IMR-90 (cell line): ENCODE results near the gene INSYN1. TPM values are rescaled to one million over a fixed set of nuclear protein-coding genes. Genes with fewer than 3 reads are reported as not detected.

ENCODE experiments used
- ATAC-seq: fragments of 200-7000 bp; cut with Tn5 transposase; 2 replicates; pipeline ENCODE4 v1.9.1; 2020; ENCODE audit warnings: low read depth, mild to moderate bottlenecking, moderate library complexity
- BruUV-seq: library from RNA; stranded (reverse); fragments of 400-500 nt; replicated peaks from 2 replicates; lab custom pipeline; 2021; lab: Mats Ljungman, UMichigan
- CTCF ChIA-PET: fragments of 300-600 bp; formaldehyde crosslinking; extraction: SDS; loops from one replicate; lab custom pipeline; 2021; ENCODE audit warnings: antibody characterized with exemption; lab: Yijun Ruan, JAX
- POLR2A ChIA-PET: fragments of 300-600 bp; sonication (Branson Sonifier 250); formaldehyde crosslinking; loops from one replicate; lab custom pipeline; 2022; ENCODE audit warnings: antibody characterized with exemption; ENCODE audit not compliant: unreplicated experiment; lab: Charles Lee
- DNase-seq: peaks from one replicate; pipeline ENCODE4 v3.0.0; 2013
- H2AFZ ChIP-seq: replicated peaks from 2 replicates; pipeline ENCODE3; 2013; ENCODE audit warnings: low read length, mild to moderate bottlenecking; ENCODE audit not compliant: poor library complexity
- H2AK5ac ChIP-seq: 2 replicates; pipeline ENCODE4 v1.6.1; 2013; ENCODE audit warnings: low read depth, low read length, inconsistent platforms
- H2AK9ac ChIP-seq: replicated peaks from 2 replicates; pipeline ENCODE3; 2013; ENCODE audit warnings: mild to moderate bottlenecking, low read depth, low read length, moderate library complexity; ENCODE audit not compliant: poor library complexity
- H2BK120ac ChIP-seq: 2 replicates; pipeline ENCODE4 v1.6.1; 2013; ENCODE audit warnings: low read depth, low read length, inconsistent platforms
- H2BK15ac ChIP-seq: 3 replicates; pipeline ENCODE4 v1.6.1; 2013; ENCODE audit warnings: low read depth, low read length, inconsistent platforms
- H2BK20ac ChIP-seq: 2 replicates; pipeline ENCODE4 v1.6.1; 2013; ENCODE audit warnings: low read depth, mild to moderate bottlenecking, inconsistent platforms, low read length, moderate library complexity
- H2BK5ac ChIP-seq: 2 replicates; pipeline ENCODE4 v1.6.1; 2013; ENCODE audit warnings: mild to moderate bottlenecking, low read depth, low read length, inconsistent platforms; ENCODE audit not compliant: poor library complexity, severe bottlenecking
- H3K14ac ChIP-seq: replicated peaks from 2 replicates; pipeline ENCODE4 v1.6.1; 2013; ENCODE audit warnings: low read depth, low read length, inconsistent platforms
- H3K18ac ChIP-seq: 2 replicates; pipeline ENCODE4 v1.6.1; 2013; ENCODE audit warnings: low read depth, low read length, control low read depth
- H3K23ac ChIP-seq: 2 replicates; pipeline ENCODE4 v1.6.1; 2013; ENCODE audit warnings: low read depth, low read length, inconsistent platforms
- H3K27ac ChIP-seq: 2 replicates; pipeline ENCODE4 v1.5.1; 2013; ENCODE audit warnings: mild to moderate bottlenecking, control low read depth, low read length; ENCODE audit not compliant: insufficient read depth
- H3K27me3 ChIP-seq: 2 replicates; pipeline ENCODE4 v1.6.1; 2013; ENCODE audit warnings: low read length; ENCODE audit not compliant: control insufficient read depth, insufficient read depth
- H3K36me3 ChIP-seq: 2 replicates; pipeline ENCODE4 v1.6.1; 2013; ENCODE audit warnings: low read length, mixed read lengths; ENCODE audit not compliant: control insufficient read depth, insufficient read depth
- H3K4ac ChIP-seq: 2 replicates; pipeline ENCODE4 v1.6.1; 2013; ENCODE audit warnings: low read depth, low read length, inconsistent platforms
- H3K4me1 ChIP-seq: 2 replicates; pipeline ENCODE4 v1.6.1; 2013; ENCODE audit warnings: low read length, mixed read lengths; ENCODE audit not compliant: control insufficient read depth, insufficient read depth
- H3K4me2 ChIP-seq: 2 replicates; pipeline ENCODE4 v1.6.1; 2013; ENCODE audit warnings: low read depth, mild to moderate bottlenecking, control low read depth, low read length, moderate library complexity
- H3K4me3 ChIP-seq: 2 replicates; pipeline ENCODE4 v1.5.1; 2013; ENCODE audit warnings: low read depth, mild to moderate bottlenecking, control low read depth, low read length, moderate library complexity; ENCODE audit not compliant: insufficient read depth
- H3K56ac ChIP-seq: 2 replicates; pipeline ENCODE4 v1.6.1; 2013; ENCODE audit warnings: low read length, inconsistent platforms; ENCODE audit not compliant: insufficient read depth; ENCODE audit errors: extremely low read depth
- H3K79me1 ChIP-seq, 2 experiments: 2 replicates each; pipeline ENCODE4 v1.6.1; 2013; ENCODE audit warnings: low read length in 2 of 2, inconsistent platforms in 1 of 2, low read depth in 1 of 2
- H3K9ac ChIP-seq: 2 replicates; pipeline ENCODE4 v1.6.1; 2013; ENCODE audit warnings: low read depth, low read length, control low read depth
- H3K9me1 ChIP-seq: 2 replicates; pipeline ENCODE4 v1.6.1; 2013; ENCODE audit warnings: low read length, inconsistent platforms; ENCODE audit not compliant: insufficient read depth
- H3K9me3 ChIP-seq: 2 replicates; pipeline ENCODE4 v1.6.1; 2013; ENCODE audit warnings: low read length; ENCODE audit not compliant: control insufficient read depth, insufficient read depth
- H4K20me1 ChIP-seq: 2 replicates; pipeline ENCODE4 v1.6.1; 2013; ENCODE audit warnings: low read length, inconsistent platforms; ENCODE audit not compliant: insufficient read depth
- H4K5ac ChIP-seq: 2 replicates; pipeline ENCODE4 v1.6.1; 2013; ENCODE audit warnings: mild to moderate bottlenecking, low read depth, low read length, control low read depth
- H4K8ac ChIP-seq, 2 experiments: 2 replicates each; pipeline ENCODE4 v1.6.1; 2013; ENCODE audit warnings: low read depth in 2 of 2, low read length in 2 of 2, control low read depth in 1 of 2, inconsistent platforms in 1 of 2
- H4K91ac ChIP-seq: 2 replicates; pipeline ENCODE4 v1.6.1; 2013; ENCODE audit warnings: low read depth, low read length, inconsistent platforms; ENCODE audit not compliant: insufficient read depth
- BHLHE40 ChIP-seq: fragments of 150-350 bp; IDR thresholded peaks from 2 replicates; pipeline ENCODE4 v1.6.1; 2016; ENCODE audit warnings: mild to moderate bottlenecking, low read depth, low read length
- CEBPB ChIP-seq: IDR thresholded peaks from 2 replicates; pipeline ENCODE4 v1.6.1; 2012; ENCODE audit warnings: low read depth, low read length, improper control_type of control experiment
- CHD1 ChIP-seq: IDR thresholded peaks from 2 replicates; pipeline ENCODE4 v1.6.1; 2012; ENCODE audit warnings: low read depth, low read length, improper control_type of control experiment
- CTCF ChIP-seq: conservative IDR thresholded peaks from 2 replicates; pipeline ENCODE4 v1.5.1; 2012; ENCODE audit warnings: mild to moderate bottlenecking, low read depth, low read length, improper control_type of control experiment
- ELK1 ChIP-seq: fragments of 150-350 bp; IDR thresholded peaks from 2 replicates; pipeline ENCODE4 v1.6.1; 2016; ENCODE audit warnings: low read depth, mild to moderate bottlenecking, low read length, moderate library complexity, borderline replicate concordance
- FOS ChIP-seq: fragments of 150-350 bp; IDR thresholded peaks from 2 replicates; pipeline ENCODE4 v1.6.1; 2016; ENCODE audit warnings: low read depth, low read length
- MAFK ChIP-seq: IDR thresholded peaks from 2 replicates; pipeline ENCODE4 v1.6.1; 2012; ENCODE audit warnings: low read depth, low read length, improper control_type of control experiment
- MAZ ChIP-seq: IDR thresholded peaks from 2 replicates; pipeline ENCODE4 v1.6.1; 2012; ENCODE audit warnings: low read depth, mild to moderate bottlenecking, low read length, improper control_type of control experiment, moderate library complexity, borderline replicate concordance
- MXI1 ChIP-seq: IDR thresholded peaks from 2 replicates; pipeline ENCODE4 v1.6.1; 2012; ENCODE audit warnings: low read depth, mild to moderate bottlenecking, low read length, moderate library complexity, borderline replicate concordance
- NFE2L2 ChIP-seq: fragments of 150-350 bp; IDR thresholded peaks from 2 replicates; pipeline ENCODE4 v1.6.1; 2016; ENCODE audit warnings: low read depth, mild to moderate bottlenecking, low read length
- POLR2A ChIP-seq: IDR thresholded peaks from 2 replicates; pipeline ENCODE4 v1.6.1; 2012; ENCODE audit warnings: mild to moderate bottlenecking, low read depth, low read length
- RAD21 ChIP-seq: IDR thresholded peaks from 2 replicates; pipeline ENCODE4 v1.6.1; 2012; ENCODE audit warnings: low read length, improper control_type of control experiment
- RCOR1 ChIP-seq: IDR thresholded peaks from 2 replicates; pipeline ENCODE4 v1.6.1; 2012; ENCODE audit warnings: mild to moderate bottlenecking, low read length, improper control_type of control experiment; ENCODE audit not compliant: insufficient replicate concordance
- RFX5 ChIP-seq: IDR thresholded peaks from 2 replicates; pipeline ENCODE4 v1.8.0; 2012; ENCODE audit warnings: low read depth, mild to moderate bottlenecking, low read length, moderate library complexity
- SMC3 ChIP-seq: fragments of 150-350 bp; IDR thresholded peaks from 2 replicates; pipeline ENCODE4 v1.6.1; 2016; ENCODE audit warnings: low read depth, mild to moderate bottlenecking, antibody characterized with exemption, low read length, moderate library complexity
- WGBS, 2 experiments: methylation state at CpG; one replicate each; pipeline versions ENCODE4 v1.1.5 to v1.1.7; 2013; ENCODE audit warnings: missing lambda C conversion rate in 2 of 2; ENCODE audit not compliant: insufficient read length in 1 of 2; ENCODE audit errors: extremely low coverage in 2 of 2; 5-methylcytosine and 5-hydroxymethylcytosine counted together
- dilution Hi-C: fragments of 300-500 bp; cut with HindIII; formaldehyde crosslinking; loops from one replicate; pipeline ENCODE4 v1.14.3; 2018; ENCODE audit warnings: low sequenced_read_pairs; ENCODE audit not compliant: unreplicated experiment
- in situ Hi-C: fragments of 300-500 bp; cut with MboI; formaldehyde crosslinking; loops from 3 replicates; pipeline ENCODE4 v1.14.3; 2019; ENCODE audit warnings: low sequenced_read_pairs, inconsistent platforms, mixed read lengths
- intact Hi-C: fragments of 100-400 bp; cut with micrococcal nuclease; formaldehyde crosslinking; loops from 2 replicates; pipeline ENCODE4 v1.10.0; 2022
- polyA plus RNA-seq, 3 experiments: library from polyadenylated mRNA; depleted of rRNA; stranded (reverse); fragments of >200 nt; gene quantifications; 2 replicates each; pipeline ENCODE4 v1.2.3, GENCODE V29; 2012; ENCODE audit warnings: low replicate concordance in 1 of 3
- total RNA-seq: library from RNA; depleted of rRNA; stranded (reverse); fragments of >200 nt; gene quantifications from 2 replicates; pipeline ENCODE4 v1.2.3, GENCODE V29; 2012
- TF ChIP-seq, protein P1 (sequence below): fragments of 150-350 bp; IDR thresholded peaks from 2 replicates; pipeline ENCODE4 v1.6.1; 2017; ENCODE audit warnings: mild to moderate bottlenecking, antibody characterized with exemption, low read length, low read depth

The INSYN1 gene
- total and polyA plus RNA-seq, 2 of the 4 experiments (the other 2 are of a cell fraction), result 0.18 to 0.34 TPM

GRCh38 chr15:73745073-73745472 lies 8.1 kb downstream of the INSYN1 start:
- 62% methylated on average over 5 of the region's 7 CpGs; no CpG with 5 or more reads in 1 of the 2 experiments for WGBS, 2 experiments
- no peak overlapping the region for H3K18ac ChIP-seq
- no peak overlapping the region for H4K5ac ChIP-seq
- H3K14ac ChIP-seq, result no peak overlapping the region
- H4K20me1 ChIP-seq, result no peaks in the 10 kb centered on the region
- no peak overlapping the region for H4K8ac ChIP-seq
- no peak overlapping the region for H3K56ac ChIP-seq
- no peak overlapping the region for H3K9ac ChIP-seq
- H4K91ac ChIP-seq, result no peak overlapping the region
- ATAC-seq (no peak), DNase-seq (no peak)
- H3K9me1 ChIP-seq, result peaks cover 5% of the 10 kb centered on the region; the same call in 1 of the 2 replicates
- ChIA-PET CTCF (no interaction called here), POLR2A (no interaction called here)
- in situ Hi-C loops, result no loop called here
- TF ChIP-seq MAFK, result no peak
- TF ChIP-seq POLR2A, result no peak
- TF ChIP-seq CEBPB, result no peak
- no peak for TF ChIP-seq RAD21
- no peak for TF ChIP-seq FOS
- TF ChIP-seq MXI1, result no peak
- no peak for TF ChIP-seq ELK1
- TF ChIP-seq, protein P1, sequence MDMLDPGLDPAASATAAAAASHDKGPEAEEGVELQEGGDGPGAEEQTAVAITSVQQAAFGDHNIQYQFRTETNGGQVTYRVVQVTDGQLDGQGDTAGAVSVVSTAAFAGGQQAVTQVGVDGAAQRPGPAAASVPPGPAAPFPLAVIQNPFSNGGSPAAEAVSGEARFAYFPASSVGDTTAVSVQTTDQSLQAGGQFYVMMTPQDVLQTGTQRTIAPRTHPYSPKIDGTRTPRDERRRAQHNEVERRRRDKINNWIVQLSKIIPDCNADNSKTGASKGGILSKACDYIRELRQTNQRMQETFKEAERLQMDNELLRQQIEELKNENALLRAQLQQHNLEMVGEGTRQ, result no peak
- TF ChIP-seq SMC3, result no peak
- no peak for TF ChIP-seq MAZ
- TF ChIP-seq NFE2L2, result no peak
- no peak for TF ChIP-seq RCOR1
- TF ChIP-seq BHLHE40, result no peak
- TF ChIP-seq CHD1, result no peak
- no peak for TF ChIP-seq RFX5
- no peak for TF ChIP-seq CTCF
- no peak overlapping the region for H3K27ac ChIP-seq
- H2AK9ac ChIP-seq, result no peak overlapping the region
- peaks cover 55% of the 10 kb centered on the region for H3K27me3 ChIP-seq
- H3K4ac ChIP-seq, result no peak overlapping the region
- no peak overlapping the region for H2AFZ ChIP-seq
- BruUV-seq, result no TSS peak
- H2BK15ac ChIP-seq, result no peak overlapping the region
- intact Hi-C loops, result no loop called here
- H3K9me3 ChIP-seq, result no peaks in the 10 kb centered on the region
- H3K79me1 ChIP-seq, result no peaks in the 10 kb centered on the region
- H2BK5ac ChIP-seq, result no peak overlapping the region
- H3K4me1 ChIP-seq, result peaks cover 3% of the 10 kb centered on the region; the same call in 1 of the 2 replicates
- H3K4me2 ChIP-seq, result no peak overlapping the region
- dilution Hi-C loops, result no loop called here
- H2AK5ac ChIP-seq, result no peak overlapping the region
- no peak overlapping the region for H3K23ac ChIP-seq
- no peak overlapping the region for H2BK20ac ChIP-seq
- no peak overlapping the region for H3K4me3 ChIP-seq
- no peak overlapping the region for H2BK120ac ChIP-seq
- H3K36me3 ChIP-seq, result no peaks in the 10 kb centered on the region
